ENCODE data around the gene ING4.

The ING4 gene

DNA sequence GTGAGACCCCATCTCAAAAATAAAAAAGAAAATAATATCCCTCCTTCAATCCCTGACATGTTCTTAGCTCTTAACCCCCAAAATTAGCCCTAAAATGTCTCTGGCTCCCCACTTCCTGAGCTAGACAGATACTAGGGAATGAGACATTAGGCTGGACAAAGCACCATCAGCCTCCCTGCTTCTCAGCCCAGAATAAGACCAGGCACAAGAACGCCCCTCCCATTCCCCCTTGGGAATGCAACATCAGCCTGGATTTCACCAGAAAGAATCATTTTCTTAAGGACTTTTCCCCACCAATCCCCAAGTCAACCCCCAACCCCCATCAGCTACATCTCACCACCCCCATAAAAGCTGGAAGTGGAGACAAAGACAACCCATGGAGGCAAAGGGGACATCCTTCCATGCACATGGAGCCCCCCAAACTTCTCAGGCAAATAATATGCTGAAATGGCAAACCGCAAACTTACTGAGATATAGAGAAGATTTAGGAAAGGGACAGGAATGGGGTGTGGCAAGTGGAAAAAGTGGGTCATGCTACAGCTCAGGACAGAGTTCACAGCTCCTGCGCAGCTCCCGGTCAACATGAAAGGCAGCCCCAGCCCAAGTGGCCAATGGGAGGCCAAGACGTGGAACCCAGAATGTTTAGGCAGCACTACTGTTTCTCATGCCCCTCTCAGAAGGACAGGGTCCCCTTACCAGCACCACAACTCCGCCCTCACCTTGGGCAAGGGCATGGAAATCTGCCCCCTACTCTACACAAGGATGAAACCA is 58.5 kb downstream of the ING4 start:
- TF ChIP-seq TAF1 (IDR thresholded peaks at IDR 0.05; ENCODE audit: low read depth) (no peak), TEAD4 (IDR thresholded peaks at IDR 0.05) (no peak), CEBPB (IDR thresholded peaks at IDR 0.05) (no peak), EP300 (IDR thresholded peaks at IDR 0.05; ENCODE audit: borderline replicate concordance) (no peak), FOXM1 (IDR thresholded peaks at IDR 0.05; ENCODE audit: borderline replicate concordance, low read depth) (no peak), TCF12 (IDR thresholded peaks at IDR 0.05; ENCODE audit: low read depth) (no peak), YY1 (IDR thresholded peaks at IDR 0.05; ENCODE audit: low read depth) (no peak), RAD21 (IDR thresholded peaks at IDR 0.05; ENCODE audit: low read depth) (no peak), EGR1 (IDR thresholded peaks at IDR 0.05) (no peak), ZBTB7A (IDR thresholded peaks at IDR 0.05; ENCODE audit: low read depth) (no peak), NFIC (IDR thresholded peaks at IDR 0.05) (no peak), CREB1 (IDR thresholded peaks at IDR 0.05; ENCODE audit: low read depth) (no peak)
- TF ChIP-seq, protein P1, sequence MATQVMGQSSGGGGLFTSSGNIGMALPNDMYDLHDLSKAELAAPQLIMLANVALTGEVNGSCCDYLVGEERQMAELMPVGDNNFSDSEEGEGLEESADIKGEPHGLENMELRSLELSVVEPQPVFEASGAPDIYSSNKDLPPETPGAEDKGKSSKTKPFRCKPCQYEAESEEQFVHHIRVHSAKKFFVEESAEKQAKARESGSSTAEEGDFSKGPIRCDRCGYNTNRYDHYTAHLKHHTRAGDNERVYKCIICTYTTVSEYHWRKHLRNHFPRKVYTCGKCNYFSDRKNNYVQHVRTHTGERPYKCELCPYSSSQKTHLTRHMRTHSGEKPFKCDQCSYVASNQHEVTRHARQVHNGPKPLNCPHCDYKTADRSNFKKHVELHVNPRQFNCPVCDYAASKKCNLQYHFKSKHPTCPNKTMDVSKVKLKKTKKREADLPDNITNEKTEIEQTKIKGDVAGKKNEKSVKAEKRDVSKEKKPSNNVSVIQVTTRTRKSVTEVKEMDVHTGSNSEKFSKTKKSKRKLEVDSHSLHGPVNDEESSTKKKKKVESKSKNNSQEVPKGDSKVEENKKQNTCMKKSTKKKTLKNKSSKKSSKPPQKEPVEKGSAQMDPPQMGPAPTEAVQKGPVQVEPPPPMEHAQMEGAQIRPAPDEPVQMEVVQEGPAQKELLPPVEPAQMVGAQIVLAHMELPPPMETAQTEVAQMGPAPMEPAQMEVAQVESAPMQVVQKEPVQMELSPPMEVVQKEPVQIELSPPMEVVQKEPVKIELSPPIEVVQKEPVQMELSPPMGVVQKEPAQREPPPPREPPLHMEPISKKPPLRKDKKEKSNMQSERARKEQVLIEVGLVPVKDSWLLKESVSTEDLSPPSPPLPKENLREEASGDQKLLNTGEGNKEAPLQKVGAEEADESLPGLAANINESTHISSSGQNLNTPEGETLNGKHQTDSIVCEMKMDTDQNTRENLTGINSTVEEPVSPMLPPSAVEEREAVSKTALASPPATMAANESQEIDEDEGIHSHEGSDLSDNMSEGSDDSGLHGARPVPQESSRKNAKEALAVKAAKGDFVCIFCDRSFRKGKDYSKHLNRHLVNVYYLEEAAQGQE (IDR thresholded peaks at IDR 0.05; ENCODE audit: low read depth), result no peak
- TF ChIP-seq, protein P2, sequence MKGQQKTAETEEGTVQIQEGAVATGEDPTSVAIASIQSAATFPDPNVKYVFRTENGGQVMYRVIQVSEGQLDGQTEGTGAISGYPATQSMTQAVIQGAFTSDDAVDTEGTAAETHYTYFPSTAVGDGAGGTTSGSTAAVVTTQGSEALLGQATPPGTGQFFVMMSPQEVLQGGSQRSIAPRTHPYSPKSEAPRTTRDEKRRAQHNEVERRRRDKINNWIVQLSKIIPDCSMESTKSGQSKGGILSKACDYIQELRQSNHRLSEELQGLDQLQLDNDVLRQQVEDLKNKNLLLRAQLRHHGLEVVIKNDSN (IDR thresholded peaks at IDR 0.05), result no peak
- TF ChIP-seq, protein P3, sequence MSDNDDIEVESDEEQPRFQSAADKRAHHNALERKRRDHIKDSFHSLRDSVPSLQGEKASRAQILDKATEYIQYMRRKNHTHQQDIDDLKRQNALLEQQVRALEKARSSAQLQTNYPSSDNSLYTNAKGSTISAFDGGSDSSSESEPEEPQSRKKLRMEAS (IDR thresholded peaks at IDR 0.05), result no peak

DNA sequence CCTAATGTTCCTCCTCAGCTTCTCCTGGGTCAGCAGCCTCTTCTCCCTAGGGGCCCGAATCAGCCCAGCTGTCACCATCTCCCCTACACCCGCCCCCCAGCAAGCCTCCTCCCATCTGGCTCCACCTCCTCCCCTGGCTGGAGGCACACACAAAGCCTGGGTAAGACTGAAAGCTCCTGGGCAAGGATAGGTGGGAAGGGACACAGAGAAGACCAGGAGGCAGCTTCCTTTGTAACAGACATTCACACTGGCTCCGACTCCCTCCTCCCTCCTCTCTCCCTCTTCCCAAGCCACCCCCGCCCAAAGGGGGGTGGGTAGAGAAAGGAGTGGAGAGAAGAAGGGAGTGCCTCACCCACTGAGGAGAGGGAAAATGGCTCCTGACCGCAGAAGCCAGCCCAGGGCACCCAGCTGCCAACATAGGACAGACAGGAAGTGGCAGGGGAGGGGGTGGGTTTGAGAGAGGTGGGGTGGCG is 59.8 kb downstream of the ING4 start:
- TF ChIP-seq EGR1 (IDR thresholded peaks at IDR 0.05) (no peak), ZBTB7A (IDR thresholded peaks at IDR 0.05; ENCODE audit: low read depth) (no peak), TCF12 (IDR thresholded peaks at IDR 0.05; ENCODE audit: low read depth) (no peak), YY1 (IDR thresholded peaks at IDR 0.05; ENCODE audit: low read depth) (no peak), EP300 (IDR thresholded peaks at IDR 0.05; ENCODE audit: borderline replicate concordance) (no peak), TAF1 (IDR thresholded peaks at IDR 0.05; ENCODE audit: low read depth) (no peak), CREB1 (IDR thresholded peaks at IDR 0.05; ENCODE audit: low read depth) (no peak), NFIC (IDR thresholded peaks at IDR 0.05) (no peak), FOXM1 (IDR thresholded peaks at IDR 0.05; ENCODE audit: borderline replicate concordance, low read depth) (no peak), RAD21 (IDR thresholded peaks at IDR 0.05; ENCODE audit: low read depth) (no peak), CEBPB (IDR thresholded peaks at IDR 0.05) (no peak), TEAD4 (IDR thresholded peaks at IDR 0.05) (no peak)
- TF ChIP-seq, protein P3 (IDR thresholded peaks at IDR 0.05), result no peak
- TF ChIP-seq, protein P2 (IDR thresholded peaks at IDR 0.05), result no peak
- TF ChIP-seq, protein P1 (IDR thresholded peaks at IDR 0.05; ENCODE audit: low read depth), result no peak

DNA sequence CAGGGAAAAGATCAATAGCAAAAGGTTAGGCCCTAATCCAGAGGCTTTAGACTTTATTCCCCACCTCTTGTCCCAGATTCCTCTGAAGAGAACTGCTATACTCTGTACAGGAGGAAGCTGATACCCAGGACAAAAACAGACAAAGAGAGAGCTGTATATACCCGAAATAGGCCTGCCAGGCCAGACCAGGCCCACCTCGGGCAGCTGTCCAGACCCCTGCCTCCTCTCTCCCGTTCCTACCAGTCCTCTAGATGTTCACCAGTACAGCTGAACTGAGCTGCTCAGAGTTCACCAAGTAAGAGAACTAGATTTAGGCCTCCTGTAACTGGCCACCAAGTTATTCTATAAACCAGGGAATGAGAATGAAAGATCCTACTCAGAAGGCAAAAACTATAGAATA is 60.4 kb downstream of the ING4 start:
- TF ChIP-seq, protein P2 (IDR thresholded peaks at IDR 0.05), result no peak
- no peak for TF ChIP-seq TAF1 (IDR thresholded peaks at IDR 0.05; ENCODE audit: low read depth)

Data from Ishikawa (cell line).